Left cardiac atrium (tissue), 4 donors: ENCODE results near the gene NMNAT1. TPM values are rescaled to one million over a fixed set of nuclear protein-coding genes. Genes with fewer than 3 reads are reported as not detected.
"Not testable (repeated sequence)": the region's sequence is repeated elsewhere in the genome, so short reads cannot be mapped to it uniquely, and the experiment has no call there.

Experiments used
- ATAC-seq, 2 donors: fragments of 200-7000 bp; cut with Tn5 transposase; one replicate each; pipeline ENCODE4 v1.9.1; 2020; ENCODE audit warnings: mild to moderate bottlenecking in 2 of 2, moderate library complexity in 2 of 2
- DNase-seq: peaks from one replicate; pipeline ENCODE4 v3.0.0-alpha.2; 2020
- intact Hi-C, 2 donors: fragments of 100-400 bp; cut with DNase I; formaldehyde crosslinking; loops; one replicate each; pipeline versions ENCODE4 v1.14.1 to v1.15.1; 2022 to 2023
- total RNA-seq, 2 donors: library from RNA; stranded (reverse); fragmentation: NEBNext Ultra II Directional; extraction: Animal tissue kit (Norgen Biotek cat#: 25700); gene quantifications; one replicate each; pipeline ENCODE4 v1.2.1, GENCODE V29; 2021
- donor health status: DM: no; HTN: yes; CAD: no.
- donor health status: DM: no; HTN: yes; CAD: no; lungs with severe emphysema.
- donor health status: DM: yes; HTN: yes; CAD: no.
- donor health status: Dilated cardiomyopathy.

Gene NMNAT1
- total RNA-seq, 2 donors from 2014 or later = 14.9 to 19.1 TPM

DNA sequence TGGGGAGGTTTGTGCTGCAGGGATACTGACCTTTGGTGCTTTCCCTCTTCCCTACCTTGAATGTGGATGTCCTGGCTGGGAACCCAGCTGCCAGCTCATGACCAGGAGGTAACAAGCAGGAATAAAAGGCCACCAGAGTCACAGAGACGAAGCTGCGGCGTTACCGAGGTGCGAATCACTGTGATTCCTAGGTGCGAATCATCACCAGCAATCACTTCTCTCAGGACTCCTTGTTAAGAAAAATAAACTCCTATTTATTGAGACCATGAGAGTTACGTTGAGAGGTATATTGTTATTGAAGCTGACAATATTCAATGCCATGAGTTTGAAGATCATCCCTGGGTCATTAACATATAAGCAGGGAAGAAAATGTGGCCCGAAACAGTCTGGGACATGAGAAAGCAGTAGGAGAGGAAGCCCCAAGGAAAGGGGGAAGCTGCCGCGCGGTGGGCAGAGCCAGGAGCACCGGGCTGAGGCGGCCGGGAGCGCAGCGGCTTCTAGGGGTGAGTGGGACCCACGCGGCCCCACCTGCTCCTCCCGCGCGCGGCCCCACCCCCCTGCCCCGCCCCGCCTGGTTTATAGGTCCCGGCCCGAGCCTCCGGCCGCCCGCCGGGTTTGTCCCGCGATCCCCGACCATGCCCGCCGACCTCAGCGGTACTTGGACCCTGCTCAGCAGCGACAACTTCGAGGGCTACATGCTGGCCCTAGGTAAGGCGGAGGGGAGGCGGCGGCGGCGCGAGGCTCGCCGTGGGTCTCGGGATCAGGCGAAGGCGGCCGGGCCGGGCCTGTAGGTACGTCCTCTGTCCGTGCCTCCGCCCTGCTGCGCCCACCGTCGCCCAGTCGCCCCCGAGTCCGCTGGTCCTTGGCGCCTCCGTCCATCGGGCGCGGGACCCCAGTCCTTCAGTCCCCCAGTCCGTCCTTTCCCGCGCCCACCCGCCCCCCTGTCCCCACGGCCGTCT lies 53.6 kb downstream of the NMNAT1 start, which contains the start of gene RBP7:
RBP7 (plus strand) TSS at position 605 of the 959 bp plus-strand sequence; CDS start at position 636, 31 bp downstream.
- intact Hi-C loops = no loop called here
- DNase-seq = peak; percentile 31
- peak; percentile 62 to 82 for ATAC-seq

- ATAC-seq (no peak), DNase-seq (no peak)
- intact Hi-C loops = no loop called here
Observed at GRCh38 chr1:10001016-10001665, 57.9 kb downstream of the NMNAT1 start.

DNA sequence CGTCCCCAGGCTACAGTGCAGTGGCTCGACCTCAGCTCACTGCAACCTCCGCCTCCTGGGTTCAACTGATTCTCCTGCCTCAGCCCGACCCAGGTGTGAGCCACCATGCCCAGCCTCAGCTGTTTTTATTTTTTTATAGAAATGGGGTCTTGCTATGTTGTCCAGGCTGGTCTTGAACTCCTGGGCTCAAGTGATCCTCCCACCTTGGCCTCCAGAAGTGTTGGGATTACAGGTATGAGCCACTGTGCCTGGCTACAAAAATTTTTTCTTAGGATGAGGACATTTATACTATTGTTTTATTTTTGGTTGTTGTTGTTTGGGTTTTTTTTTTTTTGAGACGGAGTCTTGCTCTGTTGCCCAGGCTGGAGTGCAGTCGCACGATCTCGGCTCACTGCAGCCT lies 62.0 kb downstream of the NMNAT1 start:
- DNase-seq, ATAC-seq, intact Hi-C loops: not testable (repeated sequence)

DNA sequence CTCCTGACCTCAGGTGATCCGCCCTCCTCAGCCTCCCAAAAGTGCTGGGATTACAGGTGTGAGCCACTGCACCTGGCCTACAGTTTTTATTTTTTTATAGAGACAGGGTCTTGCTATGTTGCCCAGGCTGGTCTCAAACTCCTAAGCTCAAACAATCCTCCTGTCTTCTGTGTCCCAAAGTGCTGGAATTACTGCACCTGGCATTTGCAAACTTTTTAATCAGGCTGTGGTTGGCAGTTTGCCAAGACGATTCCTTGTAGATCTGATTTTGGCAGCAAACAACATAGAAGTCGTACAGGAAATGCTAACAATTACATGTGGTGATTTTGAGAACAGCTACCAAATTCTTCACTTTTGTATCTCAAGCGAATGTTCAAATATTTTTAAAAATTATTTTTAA lies 63.9 kb downstream of the NMNAT1 start:
- ATAC-seq (no peak), DNase-seq (peak; percentile 28)
- intact Hi-C loops = no loop called here

- intact Hi-C loops = no loop called here
- DNase-seq (no peak), ATAC-seq (no peak)
Observed at GRCh38 chr1:10014016-10014415, 70.7 kb downstream of the NMNAT1 start.

DNA sequence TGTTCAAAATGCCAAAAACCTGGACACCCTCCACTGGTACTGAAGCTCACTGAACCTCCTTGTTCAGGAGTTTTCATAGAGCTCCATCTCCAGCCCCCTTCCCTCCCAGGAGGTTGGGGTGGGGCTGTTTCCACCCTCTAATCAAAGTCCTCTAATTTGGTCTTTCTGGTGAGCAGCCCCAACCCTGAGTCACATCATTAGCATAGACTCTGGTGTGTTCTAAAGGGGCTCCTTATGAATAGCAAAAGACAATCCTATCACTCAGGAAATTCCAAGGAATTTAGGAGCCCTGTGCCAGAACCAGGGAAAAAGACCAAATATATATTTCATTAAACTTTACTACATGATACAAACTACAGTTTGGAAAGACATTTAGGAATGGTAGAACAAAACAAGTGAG lies 76.3 kb downstream of the NMNAT1 start:
- intact Hi-C loops = no loop called here
- ATAC-seq = no peak
- no peak for DNase-seq

- intact Hi-C loops = no loop called here
- ATAC-seq (no peak), DNase-seq (no peak)
Observed at GRCh38 chr1:10020086-10020485, 76.8 kb downstream of the NMNAT1 start.

DNA sequence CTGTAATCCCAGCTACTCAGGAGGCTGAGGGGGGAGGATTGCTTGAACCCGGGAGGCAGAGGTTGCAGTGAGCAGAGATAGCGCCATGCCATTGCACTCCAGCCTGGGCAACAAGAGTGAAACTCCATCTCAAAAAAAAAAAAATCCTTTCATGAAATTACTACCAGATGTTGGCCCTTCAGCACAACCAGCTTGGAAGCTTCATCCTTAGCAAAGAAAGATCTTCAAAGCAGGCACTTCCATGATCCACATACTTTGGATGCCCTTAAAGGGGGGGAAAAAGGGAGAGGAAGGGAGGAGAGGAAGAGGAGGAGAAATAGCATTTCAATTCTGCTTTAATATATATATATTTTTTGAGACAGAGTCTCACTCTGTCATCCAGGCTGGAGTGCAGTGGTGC lies 77.4 kb downstream of the NMNAT1 start:
- DNase-seq, intact Hi-C loops, ATAC-seq: not testable (repeated sequence)

DNA sequence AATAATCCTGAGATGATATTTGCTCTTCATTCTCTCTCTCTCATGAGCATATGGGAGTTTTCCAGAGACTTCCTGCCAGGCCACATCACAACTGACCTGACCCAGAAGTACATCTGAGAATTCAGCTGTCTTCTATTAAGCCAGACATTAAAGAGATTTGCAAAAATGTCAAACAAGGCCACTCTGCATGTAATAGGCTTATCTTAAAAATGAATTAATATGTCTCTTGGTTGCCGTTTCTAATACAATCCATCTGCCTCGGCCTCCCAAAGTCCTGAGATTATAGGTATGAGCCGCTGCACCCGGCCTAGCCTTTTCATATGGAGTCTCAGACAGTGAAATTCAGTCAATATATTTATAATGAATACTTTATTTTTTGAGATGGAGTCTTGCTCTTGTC lies 78.7 kb downstream of the NMNAT1 start:
- intact Hi-C loops, ATAC-seq, DNase-seq: not testable (repeated sequence)

DNA sequence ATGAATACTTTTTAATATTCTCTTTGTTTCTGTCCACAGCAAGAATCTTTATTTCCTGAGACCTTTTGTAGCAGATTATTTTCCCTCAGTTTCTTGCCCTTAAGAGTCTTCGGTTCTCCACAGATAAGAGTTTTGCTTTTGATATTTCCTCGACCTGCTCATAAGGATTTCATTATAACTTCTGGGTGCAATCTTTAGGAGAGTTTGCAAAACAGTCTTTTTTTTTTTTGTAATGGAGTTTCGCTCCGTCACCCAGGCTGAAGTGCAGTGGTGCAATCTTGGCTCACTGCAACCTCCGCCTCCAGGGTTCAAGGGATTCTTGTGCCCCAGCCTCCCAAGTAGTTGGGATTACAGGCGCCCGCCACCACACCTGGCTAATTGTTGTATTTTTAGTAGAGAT lies 79.4 kb downstream of the NMNAT1 start:
- DNase-seq = no peak
- no peak for ATAC-seq
- intact Hi-C loops = no loop called here

DNA sequence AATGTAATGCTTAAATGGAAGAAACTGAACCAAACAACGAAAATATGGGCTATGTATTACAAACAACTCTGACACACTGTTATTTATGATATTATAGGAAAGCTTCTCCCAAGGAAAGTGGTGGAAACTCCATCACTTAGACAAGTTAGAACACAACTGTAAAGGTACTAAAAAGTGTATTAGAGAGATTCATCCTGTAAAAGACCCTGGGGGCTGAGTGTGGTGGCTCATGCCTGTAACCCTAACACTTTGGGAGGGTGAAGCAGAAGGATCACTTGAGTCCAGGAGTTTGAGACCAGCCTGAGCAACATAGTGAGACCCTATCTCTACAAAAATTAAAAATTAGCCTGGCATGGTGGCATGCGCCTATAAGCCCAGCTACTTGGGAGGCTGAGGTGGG lies 82.1 kb downstream of the NMNAT1 start:
- intact Hi-C loops = no loop called here

DNA sequence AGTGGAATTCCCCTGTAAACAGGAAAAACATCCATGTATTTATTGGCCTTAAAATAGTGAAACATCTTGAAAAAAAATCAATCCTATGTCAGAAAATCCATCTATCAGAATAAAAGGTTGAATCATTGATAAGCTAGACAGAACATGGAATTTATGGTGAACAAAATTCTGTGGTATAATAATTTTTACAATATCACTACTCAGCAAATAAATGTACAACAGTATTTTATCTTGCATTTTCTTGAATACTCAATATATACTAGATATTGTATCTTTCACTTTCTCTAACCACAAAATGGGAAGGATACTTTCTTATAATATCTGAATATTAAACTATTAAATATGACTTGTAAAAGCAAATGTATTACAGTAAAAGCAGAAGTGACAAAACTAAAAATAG lies 83.8 kb downstream of the NMNAT1 start:
- ATAC-seq (no peak), DNase-seq (no peak)
- intact Hi-C loops = no loop called here

More for the DNA sequence above, 82.1 kb downstream of the NMNAT1 start:
- DNase-seq = no peak
- no peak for ATAC-seq

DNA sequence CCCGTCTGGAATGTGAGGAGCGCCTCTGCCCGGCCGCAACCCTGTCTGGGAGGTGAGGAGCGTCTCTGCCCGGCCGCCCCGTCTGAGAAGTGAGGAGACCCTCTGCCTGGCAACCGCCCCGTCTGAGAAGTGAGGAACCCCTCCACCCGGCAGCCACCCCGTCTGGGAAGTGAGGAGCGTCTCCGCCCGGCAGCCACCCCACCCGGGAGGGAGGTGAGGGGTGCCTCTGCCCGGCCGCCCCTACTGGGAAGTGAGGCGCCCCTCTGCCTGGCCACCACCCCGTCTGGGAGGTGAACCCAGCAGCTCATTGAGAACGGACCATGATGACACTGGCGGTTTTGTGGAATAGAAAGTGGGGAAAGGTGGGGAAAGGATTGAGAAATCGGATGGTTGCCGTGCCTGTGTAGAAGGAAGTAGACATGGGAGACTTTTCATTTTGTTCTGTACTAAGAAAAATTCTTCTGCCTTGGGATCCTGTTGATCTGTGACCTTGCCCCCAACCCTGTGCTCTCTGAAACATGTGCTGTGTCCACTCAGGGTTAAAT lies 85.8 kb downstream of the NMNAT1 start:
- DNase-seq, ATAC-seq, intact Hi-C loops: not testable (repeated sequence)

GRCh38 chr1:10031461-10031860 lies 88.2 kb downstream of the NMNAT1 start:
- DNase-seq (no peak), ATAC-seq (no peak)
- intact Hi-C loops = loop anchor here in 1 of 2 donors (10.0 kb wide), 1 partner anchor 77 kb away; no protein-coding TSS in a partner anchor

DNA sequence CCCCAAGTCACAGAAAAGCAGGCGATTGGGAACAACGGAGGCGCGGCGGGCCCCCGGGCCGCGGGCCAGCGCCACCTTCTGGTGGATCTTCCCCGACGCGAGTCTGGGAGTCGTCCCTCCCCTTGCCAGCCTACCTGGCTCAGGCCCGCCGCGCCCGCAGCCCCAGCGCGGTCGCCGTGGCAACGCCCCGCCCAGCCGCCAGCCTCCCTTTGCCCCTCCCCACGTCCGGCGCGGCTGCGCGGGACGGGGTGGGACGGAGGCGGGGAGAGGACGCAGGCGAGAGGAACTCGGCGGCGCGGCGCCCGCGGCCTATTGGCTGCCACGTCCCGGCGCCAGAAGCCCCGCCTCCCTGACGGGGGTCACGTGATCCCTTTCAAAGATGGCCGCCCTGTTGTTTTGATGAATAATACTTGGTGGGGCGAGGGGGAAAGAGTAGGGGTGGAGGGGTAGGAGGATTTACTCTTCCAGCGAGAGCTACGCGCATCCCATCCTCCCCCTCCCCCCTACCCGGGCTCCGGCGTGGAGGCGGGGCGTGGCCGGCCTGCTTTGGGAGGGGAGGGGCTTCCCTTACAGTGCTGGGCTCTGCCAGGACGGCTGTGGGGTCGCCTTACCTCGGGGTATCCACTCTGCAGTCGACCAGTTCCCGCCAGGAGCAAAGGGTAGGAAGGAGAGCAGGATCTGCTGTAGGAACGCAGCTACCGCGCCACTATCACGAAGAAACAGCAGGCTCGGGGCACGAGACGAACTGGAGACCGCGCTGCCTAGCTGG lies 89.5 kb downstream of the NMNAT1 start, which contains the start of gene UBE4B:
UBE4B (plus strand) TSS at position 369 of the 769 bp plus-strand sequence. CDS start 713 bp downstream, outside the sequence.
- ATAC-seq = peak; percentile 100
- DNase-seq = peak; percentile 99
- intact Hi-C loops = loop anchor here (1.0 to 10.0 kb wide), 2 partner anchors 78 to 82 kb away; no protein-coding TSS in a partner anchor

DNA sequence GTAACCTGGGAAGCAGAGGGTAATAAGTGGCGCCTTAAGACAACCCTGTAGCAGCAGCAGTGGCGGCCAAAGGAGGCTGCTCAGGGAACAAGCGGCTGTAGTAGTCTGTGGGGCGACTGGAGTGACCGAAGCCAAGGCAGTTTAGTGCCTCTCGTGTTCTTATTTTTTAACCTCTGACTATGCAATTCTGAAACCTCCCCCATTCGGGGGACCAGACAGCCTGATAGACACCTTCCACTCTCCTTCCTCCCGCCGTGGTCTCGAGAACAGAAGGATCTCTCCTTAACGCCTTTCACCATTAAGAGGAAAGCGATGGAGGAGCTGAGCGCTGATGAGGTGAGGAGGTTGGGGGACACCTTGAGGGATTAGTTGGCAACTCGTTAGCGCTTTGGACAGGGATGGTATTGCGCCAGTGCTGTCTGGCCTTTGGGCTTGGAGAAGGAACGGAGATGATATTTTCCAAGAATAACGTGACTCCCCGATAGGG lies 90.1 kb downstream of the NMNAT1 start:
- DNase-seq = no peak
- intact Hi-C loops = loop anchor here in 1 of 2 donors (10.0 kb wide), 1 partner anchor 79 kb away; no protein-coding TSS in a partner anchor
- ATAC-seq = peak; percentile 20 to 44
